GM19395 (cell line): ENCODE measurements around the gene COA7.
"Not testable (repeated sequence)": the region's sequence is repeated elsewhere in the genome, so short reads cannot be mapped to it uniquely, and the experiment has no call there.

Experiments used
- ATAC-seq: cut with Tn5 transposase; IDR thresholded peaks from one replicate; pipeline ENCODE4 v1.9.1; 2021; ENCODE audit warnings: mild to moderate bottlenecking, moderate library complexity; ENCODE audit not compliant: unreplicated experiment

The COA7 gene

GRCh38 chr1:52697795-52698674, at the start of gene COA7:
Gene COA7, minus strand, starts transcription at chr1:52698347. Its CDS starts 21 bp downstream, at chr1:52698326.
- peak; percentile 50 for ATAC-seq

DNA sequence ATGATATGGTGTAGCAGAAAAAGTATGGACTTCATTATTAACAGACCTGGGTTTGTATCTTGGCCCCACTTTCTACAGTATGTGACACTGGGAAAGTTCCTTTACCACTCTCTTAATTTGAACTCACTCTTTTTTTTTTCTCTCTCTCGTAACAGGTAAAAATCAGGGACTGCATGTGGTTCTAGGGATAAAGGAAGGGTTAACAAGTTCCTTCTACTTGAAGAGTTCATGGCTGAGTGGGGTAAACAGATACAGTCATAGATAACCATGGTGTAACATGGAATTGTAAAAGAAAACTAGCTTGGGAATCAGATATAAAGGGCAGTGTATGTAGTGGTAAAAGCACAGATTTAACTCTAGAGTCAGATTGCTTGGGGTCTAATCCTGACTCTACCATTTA, 49.3 kb upstream of the COA7 start:
- ATAC-seq: no peak

DNA sequence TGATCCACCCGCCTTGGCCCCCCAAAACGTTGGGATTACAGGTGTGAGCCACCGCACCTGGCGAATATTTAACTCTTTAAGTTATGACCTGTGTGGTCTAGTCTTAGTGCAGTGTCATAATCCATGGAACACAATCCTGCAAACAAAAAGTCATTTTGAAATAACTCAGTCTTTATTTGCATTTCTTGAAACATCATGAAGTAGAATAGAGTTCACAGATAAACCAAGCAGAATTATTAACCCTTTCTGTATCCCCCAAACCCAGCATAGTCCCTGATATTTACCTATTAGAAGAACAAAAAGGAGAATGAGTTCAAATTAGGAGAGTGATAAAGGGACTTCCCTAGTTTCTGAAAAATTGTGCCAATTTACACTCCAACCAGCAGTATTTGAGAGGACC, 48.0 kb upstream of the COA7 start:
- ATAC-seq: no peak

DNA sequence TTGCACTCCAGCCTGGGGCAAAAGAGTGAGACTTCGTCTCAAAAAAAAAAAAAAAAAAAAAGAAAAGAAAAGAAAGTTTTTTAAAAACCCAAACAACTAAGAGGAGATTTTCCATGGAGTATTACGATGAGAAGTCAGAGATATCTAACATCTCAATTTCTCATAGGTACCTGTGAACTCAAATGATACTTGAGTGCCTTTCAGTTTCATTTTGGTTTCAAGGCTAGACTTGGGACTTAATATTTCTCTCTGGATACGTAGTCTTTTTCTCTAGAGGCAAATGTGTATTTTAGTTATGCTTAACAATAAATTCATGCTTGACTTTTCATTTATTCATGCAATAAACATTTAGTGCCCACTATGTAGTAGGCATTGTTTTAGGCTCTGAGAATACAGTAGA, 43.1 kb upstream of the COA7 start:
- no peak for ATAC-seq

DNA sequence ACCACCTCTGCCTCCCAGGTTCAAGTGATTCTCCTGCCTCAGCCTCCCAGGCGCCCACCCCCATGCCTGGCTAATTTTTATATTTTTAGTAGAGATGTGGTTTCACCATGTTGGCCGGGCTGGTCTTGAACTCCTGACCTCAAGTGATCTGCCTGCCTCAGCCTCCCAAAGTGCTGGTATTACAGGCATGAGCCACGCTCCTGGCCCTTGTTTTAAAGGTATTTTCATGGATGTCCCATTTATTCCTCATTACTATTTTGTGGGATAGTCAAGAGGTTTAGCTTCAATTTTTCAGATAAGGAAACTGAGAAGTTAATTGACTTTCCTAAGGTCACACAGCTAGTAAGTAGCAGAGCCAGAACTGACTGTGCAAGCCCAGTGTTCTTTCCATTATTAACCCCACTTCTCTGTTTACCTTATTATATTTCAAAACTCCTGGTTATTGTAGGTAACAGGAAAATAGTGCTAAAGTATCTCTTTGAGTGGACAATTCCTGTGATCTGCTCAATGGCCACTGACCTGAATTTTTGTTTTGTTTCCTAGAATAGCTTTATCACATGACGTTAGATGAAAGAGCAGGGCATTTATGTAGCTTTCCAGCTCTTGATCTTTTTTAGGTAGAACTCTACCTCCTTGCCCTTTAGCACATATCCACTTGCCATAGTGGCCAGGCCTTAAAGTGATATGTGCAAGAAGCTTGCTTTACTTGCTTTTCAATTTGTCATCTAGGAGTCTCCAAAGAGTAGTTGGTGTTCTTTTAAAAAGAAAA, 41.7 kb upstream of the COA7 start:
- no peak for ATAC-seq

DNA sequence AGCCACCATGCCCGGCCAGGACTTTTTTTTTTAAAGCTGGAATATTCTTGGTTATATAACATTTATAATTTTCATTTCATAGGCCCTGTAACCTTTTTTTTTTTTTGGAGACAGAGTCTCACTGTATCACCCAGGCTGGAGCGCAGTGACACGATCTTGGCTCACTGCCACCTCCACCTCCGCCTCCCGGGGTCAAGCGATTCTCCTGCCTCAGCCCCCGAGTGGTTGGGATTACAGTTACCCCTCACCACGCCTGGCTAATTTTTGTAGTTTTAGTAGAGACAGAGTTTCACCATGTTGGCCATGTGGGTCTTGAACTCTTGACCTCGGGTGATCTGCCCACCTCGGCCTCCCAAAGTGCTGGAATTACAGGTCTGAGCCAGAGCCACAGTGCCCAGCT, 40.7 kb upstream of the COA7 start:
- ATAC-seq: no peak

DNA sequence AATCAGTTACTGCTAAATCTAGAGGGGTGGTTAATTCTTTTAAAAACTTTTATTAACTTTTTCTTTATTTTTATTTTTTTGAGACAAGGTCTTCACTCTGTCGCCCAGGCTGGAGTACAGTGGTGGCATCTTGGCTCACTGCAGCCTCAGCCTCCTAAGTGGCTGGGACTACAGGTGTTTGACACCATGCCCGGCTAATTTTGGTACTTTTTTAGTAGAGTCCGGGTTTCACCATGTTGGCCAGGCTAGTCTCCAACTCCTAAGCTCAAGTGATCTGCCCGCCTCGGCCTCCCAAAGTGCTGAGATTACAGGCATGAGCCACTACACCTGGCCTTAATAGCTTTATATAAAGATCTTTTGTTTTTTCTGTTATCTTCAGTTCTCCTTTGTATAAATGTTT, 40.0 kb upstream of the COA7 start:
- no peak for ATAC-seq

- not testable (repeated sequence) for ATAC-seq
Observed at GRCh38 chr1:52735371-52735770, 37.2 kb upstream of the COA7 start.

- ATAC-seq: no peak
Observed at GRCh38 chr1:52733368-52733767, 35.2 kb upstream of the COA7 start.

DNA sequence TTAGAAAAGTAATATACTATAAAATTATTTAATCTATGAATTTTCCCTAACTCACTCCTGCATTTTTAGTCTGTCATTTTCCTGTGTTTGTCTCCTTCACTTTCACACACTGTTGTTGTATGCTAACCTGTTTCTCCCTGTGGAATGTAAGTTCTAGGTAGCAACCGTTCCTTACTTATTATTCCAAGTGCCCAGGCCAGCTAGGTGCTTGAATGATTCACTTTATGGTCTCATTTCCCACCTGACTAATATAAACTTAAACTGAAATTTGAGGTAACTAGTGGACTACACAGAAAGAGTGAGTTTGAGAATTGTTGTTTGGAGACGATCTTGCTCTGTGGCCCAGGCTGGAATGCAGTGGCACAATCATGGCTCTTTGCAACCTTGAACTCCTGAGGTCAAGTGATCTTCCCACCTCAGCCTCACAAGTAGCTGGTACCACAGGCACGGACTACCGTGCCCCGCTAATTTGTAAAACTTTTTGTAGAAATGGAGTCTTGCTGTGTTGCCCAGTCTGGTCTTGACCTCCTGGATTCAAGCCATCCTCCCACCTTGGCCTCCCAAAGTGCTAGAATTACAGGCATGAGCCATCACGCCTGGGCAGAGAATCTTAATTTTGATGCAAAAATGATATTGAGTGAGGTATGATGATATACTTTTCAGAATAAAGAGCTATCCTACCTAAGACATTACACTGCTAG, 30.0 kb upstream of the COA7 start:
- ATAC-seq: no peak

- ATAC-seq: no peak
Observed at GRCh38 chr1:52727114-52727586, 29.0 kb upstream of the COA7 start.

DNA sequence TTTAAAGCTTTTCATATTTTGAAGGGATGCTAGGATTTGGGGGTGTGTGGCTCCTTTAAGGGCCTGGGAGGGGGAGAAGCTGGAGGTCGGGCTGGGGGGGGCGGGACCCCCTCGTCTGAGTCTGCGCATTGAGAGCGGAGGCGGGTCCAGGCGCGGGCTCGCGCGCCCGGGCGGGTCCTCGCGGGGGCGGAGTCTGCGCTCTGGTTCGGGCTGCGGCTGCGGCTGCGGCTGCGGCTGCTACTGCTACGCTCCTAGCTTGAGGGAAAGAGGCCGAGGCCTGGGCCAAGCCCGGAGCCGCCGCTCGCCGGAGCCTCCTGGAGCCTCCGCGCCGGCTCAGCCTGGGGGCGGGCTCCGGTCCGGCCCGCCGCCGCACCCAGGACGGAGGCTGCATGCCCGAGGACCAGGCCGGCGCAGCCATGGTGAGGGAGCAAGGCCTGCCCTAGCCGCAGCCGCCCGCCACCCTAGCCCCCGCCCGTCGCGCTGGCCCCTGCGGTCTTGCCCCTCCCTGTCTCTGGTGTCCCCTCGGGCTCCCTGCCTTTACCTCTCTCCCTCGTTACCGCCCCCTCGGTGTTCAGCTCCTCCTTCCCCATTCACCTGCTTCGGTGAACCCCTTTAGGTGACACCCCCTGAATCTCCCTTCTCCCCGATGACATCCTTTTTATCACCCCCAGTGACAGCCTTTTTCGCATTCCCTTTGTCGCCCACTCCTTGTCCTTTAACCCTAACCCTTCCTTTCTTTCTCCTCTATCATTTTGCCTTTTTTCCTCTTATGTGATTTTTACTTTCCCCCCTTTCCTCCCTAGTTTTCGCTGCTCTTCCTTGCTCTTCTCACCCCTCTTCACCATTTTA, 28.3 kb upstream of the COA7 start, which contains the start of gene ZYG11B:
TSS of gene ZYG11B (plus strand) at position 189 of the 849 bp plus-strand sequence. CDS start at position 390, 201 bp downstream.
- peak; percentile 91 for ATAC-seq

GRCh38 chr1:52725903-52726264, 27.7 kb upstream of the COA7 start:
- ATAC-seq: no peak

GRCh38 chr1:52723260-52723659, 25.1 kb upstream of the COA7 start:
- no peak for ATAC-seq

- not testable (repeated sequence) for ATAC-seq
Observed at GRCh38 chr1:52715296-52715695, 17.1 kb upstream of the COA7 start.

DNA sequence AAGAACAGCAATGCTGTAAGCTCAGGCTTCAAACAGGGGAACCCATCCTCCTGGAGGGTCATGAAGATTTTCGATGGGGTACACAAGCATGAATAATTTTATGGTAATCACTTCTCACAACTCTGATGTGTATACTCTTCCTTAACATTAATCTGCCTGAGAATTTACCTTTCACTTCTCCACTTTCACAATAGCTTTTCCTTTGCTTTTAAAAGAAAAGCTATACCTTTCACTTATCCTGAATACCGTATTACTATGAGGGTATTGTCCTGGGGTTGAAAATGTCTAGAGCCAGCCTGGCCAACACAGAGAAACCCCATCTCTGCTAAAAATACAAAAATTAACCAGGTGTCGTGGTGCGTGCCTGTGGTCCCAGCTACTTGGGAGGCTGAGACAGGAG, 15.4 kb upstream of the COA7 start:
- ATAC-seq: no peak

DNA sequence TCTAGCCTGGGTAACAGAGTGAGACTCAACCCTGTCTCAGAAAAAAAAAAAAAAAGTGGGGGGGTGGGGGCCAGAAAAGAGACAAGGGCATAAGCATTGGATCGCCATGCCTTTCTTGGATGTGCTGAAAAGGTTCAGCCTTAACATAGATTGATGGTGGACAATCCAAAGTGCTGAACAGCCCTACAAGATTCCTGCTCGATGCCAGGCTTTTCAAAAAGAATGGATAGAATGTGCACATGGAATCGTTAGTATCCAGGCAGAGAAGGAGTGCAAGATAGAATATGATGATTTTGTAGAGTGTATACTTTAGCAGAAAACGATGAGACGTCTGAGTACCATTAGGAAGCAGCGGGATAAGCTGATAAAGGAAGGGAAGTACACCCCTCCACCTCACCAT, 10.9 kb upstream of the COA7 start:
- no peak for ATAC-seq

DNA sequence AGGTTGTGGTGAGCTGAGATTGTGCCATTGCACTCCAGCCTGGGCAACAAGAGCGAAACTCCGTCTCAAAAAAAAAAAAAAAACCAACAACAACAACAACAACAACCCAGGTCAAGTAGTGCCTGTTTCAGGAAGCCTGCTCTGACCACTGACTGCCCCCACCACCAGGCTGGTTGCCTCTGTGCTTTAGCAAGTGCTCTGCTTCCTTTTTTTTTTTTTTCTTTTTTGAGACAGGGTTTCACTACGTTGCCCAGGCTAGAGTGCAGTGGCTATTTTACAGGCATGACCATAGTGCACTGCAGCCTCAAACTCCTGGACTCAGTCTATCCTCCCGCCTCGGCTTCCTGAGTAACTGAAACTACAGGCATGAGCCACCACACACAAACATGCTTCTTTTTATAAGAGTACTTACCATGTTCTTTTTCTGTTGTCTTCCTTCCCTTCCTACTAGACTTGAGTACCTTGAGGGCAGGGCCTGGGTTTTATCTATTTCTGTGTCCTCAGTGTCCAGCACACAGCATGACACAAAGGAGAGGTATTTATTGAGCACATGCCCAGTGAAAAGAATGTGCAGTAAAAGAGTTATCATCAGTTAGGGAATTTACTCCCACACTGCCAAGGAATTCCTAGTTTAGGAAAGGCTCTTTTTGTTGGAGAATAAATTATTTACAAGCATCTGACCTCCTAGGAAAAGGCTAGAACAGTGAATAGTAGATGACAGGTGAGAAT, 9.9 kb upstream of the COA7 start:
- no peak for ATAC-seq
